ENCODE data around the gene USP9X. TPM values are rescaled to one million over a fixed set of nuclear protein-coding genes. Genes with fewer than 3 reads are reported as not detected.

Gene USP9X
- total and polyA plus RNA-seq, 2 of the 8 experiments (the other 6 are each of a cell fraction or from before 2014, with no cell fraction given): 79.2 to 300 TPM

DNA sequence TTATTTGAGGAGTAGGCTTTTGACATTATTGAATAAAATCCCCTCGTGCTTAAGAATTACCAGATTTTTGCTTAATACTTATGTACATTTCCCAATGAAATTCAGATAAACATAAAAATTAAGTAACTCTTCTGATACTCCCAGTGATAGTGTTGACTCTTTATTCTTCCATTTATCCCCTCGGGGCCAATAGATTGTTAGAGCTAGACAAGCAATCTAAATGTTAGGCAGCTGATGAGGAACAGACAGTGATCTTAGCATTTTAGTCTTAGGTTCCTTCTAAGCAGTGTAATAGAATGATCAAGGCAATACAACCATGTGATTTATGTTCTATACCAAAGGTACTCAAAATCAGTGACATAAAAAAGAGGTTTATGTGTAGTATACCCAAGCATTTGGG lies 68.7 kb downstream of the USP9X start:
- Histone ChIP-seq H2BK20ac (ENCODE audit: low read length) (no peak overlapping the region), H3K23me2 (ENCODE audit: low read depth, low read length) (no peaks in the 10 kb centered on the region), H3K36me3 (ENCODE audit: control insufficient read depth in 2 of 4, insufficient read depth in 4 of 4, low read length in 3 of 4) (peaks cover 10 to 98% (median 45%) of the 10 kb centered on the region in 4 experiments; a peak in 7 of 8 replicates), H4K5ac (ENCODE audit: insufficient read length, low read depth, low read length) (no peak overlapping the region), H3K56ac (replicated peaks; ENCODE audit: insufficient read length, low read depth, low read length) (no peak overlapping the region), H3K14ac (ENCODE audit: insufficient read length) (no peak overlapping the region), H2BK12ac (ENCODE audit: low read depth, low read length) (no peak overlapping the region), H3K9me3 (ENCODE audit: insufficient read depth in 2 of 2, low read depth in 1 of 2, low read length in 1 of 2) (no peaks in the 10 kb centered on the region), H4K91ac (replicated peaks; ENCODE audit: insufficient read length, low read length) (no peak overlapping the region), H2BK15ac (ENCODE audit: low read length) (no peak overlapping the region), H2AK5ac (ENCODE audit: low read depth, low read length) (no peak overlapping the region), H2AFZ (ENCODE audit: low read length) (no peak overlapping the region), H3K4me1 (replicated peaks in 1 of 4; ENCODE audit: control insufficient read depth in 3 of 4, insufficient read depth in 4 of 4, low read length in 3 of 4) (peaks cover 0 to 4% (median 0%) of the 10 kb centered on the region in 4 experiments; a peak in 1 of 7 replicates), H2BK5ac (ENCODE audit: low read depth, low read length) (no peak overlapping the region), H3K27me3 (replicated peaks in 1 of 4; ENCODE audit: control insufficient read depth in 3 of 4, extremely low read depth in 1 of 4, insufficient read depth in 3 of 4, low read length in 3 of 4) (no peaks in the 10 kb centered on the region), H3K23ac (ENCODE audit: insufficient read length) (no peak overlapping the region), H2BK120ac (replicated peaks; ENCODE audit: low read depth, low read length) (no peak overlapping the region), H4K8ac (ENCODE audit: extremely low read depth, insufficient read depth, low read length) (no peak overlapping the region), H3K9ac (replicated peaks in 1 of 4; ENCODE audit: extremely low read depth in 1 of 4, low read depth in 3 of 4, low read length in 3 of 4) (no peak overlapping the region), H3K4ac (replicated peaks; ENCODE audit: insufficient read length, low read depth, low read length) (no peak overlapping the region), H3K18ac (ENCODE audit: extremely low read depth, low read length) (no peak overlapping the region), H4K20me1 (replicated peaks in 1 of 2; ENCODE audit: control insufficient read depth in 1 of 2, insufficient read depth in 2 of 2, low read length in 2 of 2) (peaks cover 2 to 5% of the 10 kb centered on the region in 2 experiments), H3K4me2 (ENCODE audit: insufficient read depth in 1 of 2, low read depth in 2 of 2, low read length in 2 of 2) (no peak overlapping the region), H3K4me3 (ENCODE audit: extremely low read depth in 1 of 4, insufficient read depth in 2 of 4, low read depth in 3 of 4, low read length in 4 of 4) (no peak overlapping the region), H3K79me1 (ENCODE audit: low read depth, low read length) (no peaks in the 10 kb centered on the region), H3K27ac (ENCODE audit: low read depth, low read length) (no peak overlapping the region), H3K79me2 (ENCODE audit: control insufficient read depth in 1 of 2, insufficient read depth in 2 of 2, low read length in 2 of 2) (peaks cover 0 to 21% of the 10 kb centered on the region in 2 experiments; a peak in 1 of 4 replicates)
- POLR2A ChIA-PET (ENCODE audit: partially characterized antibody): no interaction called here
- DNase-seq (ENCODE audit: low read depth in 1 of 2, low spot score in 2 of 2) (no peak), FAIRE-seq (no peak)
- CTCF ChIA-PET (ENCODE audit: partially characterized antibody): no interaction called here
- WGBS, 2 experiments (ENCODE audit: extremely low coverage in 1 of 2, insufficient coverage in 1 of 2, insufficient read length in 1 of 2, insufficient replicate concordance in 2 of 2, low coverage in 1 of 2, low lambda C conversion rate in 2 of 2, missing lambda C conversion rate in 1 of 2): 91% methylated on average over 2 of the region's 2 CpGs; no CpG with 5 or more reads in 1 of the 2 experiments
- TF ChIP-seq SRF (IDR thresholded peaks at IDR 0.05; ENCODE audit: low read depth, low read length): no peak
- no peak for TF ChIP-seq SIRT6 (IDR thresholded peaks at IDR 0.05; ENCODE audit: low read length)
- no peak for TF ChIP-seq RXRA (IDR thresholded peaks at IDR 0.05; ENCODE audit: insufficient read depth, low read depth, low read length)
- TF ChIP-seq CTBP2 (IDR thresholded peaks at IDR 0.05; ENCODE audit: borderline replicate concordance, insufficient read depth, insufficient read length, low read length): no peak
- TF ChIP-seq BRCA1 (IDR thresholded peaks at IDR 0.05; ENCODE audit: low read depth, low read length): no peak
- TF ChIP-seq JUN (IDR thresholded peaks at IDR 0.05; ENCODE audit: low read depth, low read length): no peak
- TF ChIP-seq SP2 (IDR thresholded peaks at IDR 0.05; ENCODE audit: low read length): no peak
- no peak for TF ChIP-seq KDM4A (IDR thresholded peaks at IDR 0.05; ENCODE audit: low read depth, low read length, severe bottlenecking)
- TF ChIP-seq CREB1 (IDR thresholded peaks at IDR 0.05): no peak
- no peak for TF ChIP-seq KDM1A (IDR thresholded peaks at IDR 0.05; ENCODE audit: borderline replicate concordance, low read length)

Measured in H1 (cell line).